NT2/D1 (cell line): ENCODE measurements around the gene NSG2.

Experiments
- DNase-seq: peaks from one replicate; pipeline ENCODE4 v3.0.0-alpha.2; 2011; ENCODE audit warnings: low read depth, low spot score
- H3K27me3 ChIP-seq: 2 replicates; pipeline ENCODE4 v1.6.0; 2011; ENCODE audit warnings: mild to moderate bottlenecking; ENCODE audit not compliant: insufficient read length, insufficient read depth
- H3K36me3 ChIP-seq: 2 replicates; pipeline ENCODE4 v1.6.1; 2011; ENCODE audit warnings: mild to moderate bottlenecking, low read length, mixed read lengths; ENCODE audit not compliant: insufficient read depth, insufficient read length
- H3K4me1 ChIP-seq: 2 replicates; pipeline ENCODE4 v1.5.1; 2011; ENCODE audit not compliant: insufficient read depth, insufficient read length
- H3K4me3 ChIP-seq: 2 replicates; pipeline ENCODE4 v1.5.1; 2011; ENCODE audit warnings: low read depth; ENCODE audit not compliant: insufficient read length
- H3K9ac ChIP-seq: 2 replicates; pipeline ENCODE4 v1.6.0; 2011; ENCODE audit warnings: low read depth; ENCODE audit not compliant: insufficient read length
- H3K9me3 ChIP-seq: 2 replicates; pipeline ENCODE4 v1.5.1; 2011; ENCODE audit warnings: mild to moderate bottlenecking, low read length; ENCODE audit not compliant: insufficient read depth
- SUZ12 ChIP-seq: IDR thresholded peaks from 2 replicates; pipeline ENCODE4 v1.6.1; 2011; ENCODE audit not compliant: insufficient read length, insufficient read depth; ENCODE audit errors: extremely low read depth
- YY1 ChIP-seq: IDR thresholded peaks from 2 replicates; pipeline ENCODE4 v1.6.1; 2011; ENCODE audit not compliant: insufficient read length, insufficient read depth
- ZNF274 ChIP-seq: IDR thresholded peaks from 2 replicates; pipeline ENCODE4 v1.6.1; 2011; ENCODE audit warnings: mild to moderate bottlenecking, low read depth, low read length

NSG2 gene

DNA sequence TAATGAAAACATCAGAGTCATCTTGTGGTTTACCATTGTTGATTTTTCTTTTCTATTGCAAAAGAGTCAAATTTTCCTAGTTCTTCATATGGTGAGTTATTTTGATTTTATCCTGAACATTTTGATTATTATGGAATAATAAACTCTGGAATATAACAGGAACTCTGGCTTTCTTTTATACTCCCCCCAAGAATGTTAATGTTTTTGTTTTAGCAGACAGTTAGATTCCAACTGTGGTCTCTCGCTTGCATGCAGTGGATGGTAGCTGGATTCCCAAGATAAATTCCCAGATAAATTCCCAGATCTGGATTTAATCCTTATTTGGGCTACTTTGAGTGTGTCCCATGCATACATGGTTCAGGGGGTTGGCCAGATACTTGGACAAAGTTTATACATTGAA is 109.8 kb downstream of the NSG2 start:
- no peak for DNase-seq
- Histone ChIP-seq H3K4me3 (no peak overlapping the region), H3K36me3 (no peaks in the 10 kb centered on the region), H3K27me3 (no peaks in the 10 kb centered on the region), H3K9ac (no peak overlapping the region), H3K4me1 (no peaks in the 10 kb centered on the region), H3K9me3 (peaks cover 12% of the 10 kb centered on the region; the same call in 1 of the 2 replicates)
- TF ChIP-seq ZNF274: no peak
- no peak for TF ChIP-seq YY1
- no peak for TF ChIP-seq SUZ12

DNA sequence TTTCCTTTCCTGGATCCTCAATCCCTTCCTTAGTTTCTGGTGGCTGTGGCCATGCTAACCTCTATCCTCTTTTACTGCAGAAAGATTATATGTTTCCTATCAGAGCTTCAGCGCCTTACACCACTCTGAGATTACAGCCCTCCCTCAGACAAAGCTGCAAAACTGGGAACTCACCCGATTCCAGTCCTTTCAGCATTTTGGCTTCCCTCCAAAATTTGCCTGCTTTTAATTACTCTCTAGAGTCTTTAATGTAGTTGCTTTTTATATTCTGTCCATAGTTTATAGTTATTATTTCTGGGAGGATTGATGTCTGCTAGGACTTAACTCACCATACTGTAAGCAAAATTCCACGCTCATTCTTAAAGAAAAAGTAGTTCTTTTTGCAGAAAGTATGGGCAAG is 110.2 kb downstream of the NSG2 start:
- Histone ChIP-seq H3K4me3 (no peak overlapping the region), H3K9ac (no peak overlapping the region), H3K27me3 (no peaks in the 10 kb centered on the region), H3K9me3 (peaks cover 12% of the 10 kb centered on the region; the same call in 1 of the 2 replicates), H3K4me1 (no peaks in the 10 kb centered on the region), H3K36me3 (no peaks in the 10 kb centered on the region)
- TF ChIP-seq ZNF274 (no peak), YY1 (no peak), SUZ12 (no peak)
- no peak for DNase-seq

DNA sequence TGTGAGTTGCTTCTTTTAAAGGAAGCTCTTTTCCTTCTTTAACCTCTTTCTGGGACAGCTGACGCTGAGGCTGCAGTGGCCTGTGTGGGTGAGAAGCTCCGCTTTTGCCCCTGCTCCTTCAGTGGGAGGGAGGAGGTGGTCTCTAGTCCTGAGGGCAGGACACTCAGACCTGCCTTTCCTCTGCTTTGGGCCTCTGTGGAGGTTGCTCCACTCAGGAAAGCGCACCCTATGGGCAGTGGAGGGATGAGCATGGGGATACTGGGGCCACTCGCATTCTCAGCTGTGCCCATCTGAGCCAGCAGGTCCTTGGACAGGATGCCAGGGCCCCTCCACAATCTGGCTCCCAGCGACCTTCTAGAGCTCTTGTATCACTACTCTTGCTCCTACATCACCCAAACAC is 111.5 kb downstream of the NSG2 start:
- Histone ChIP-seq H3K27me3 (no peaks in the 10 kb centered on the region), H3K4me3 (no peak overlapping the region), H3K9me3 (peaks cover 12% of the 10 kb centered on the region; the same call in 1 of the 2 replicates), H3K36me3 (no peaks in the 10 kb centered on the region), H3K4me1 (no peaks in the 10 kb centered on the region), H3K9ac (no peak overlapping the region)
- no peak for DNase-seq
- no peak for TF ChIP-seq SUZ12
- TF ChIP-seq ZNF274: no peak
- TF ChIP-seq YY1: no peak
